H1 (cell line): ENCODE data around the gene ZBED4. TPM values are rescaled to one million over a fixed set of nuclear protein-coding genes. Genes with fewer than 3 reads are reported as not detected.

Experiments used
- ATF3 ChIP-seq: IDR thresholded peaks from 2 replicates; pipeline ENCODE4 v1.6.1; 2011; ENCODE audit warnings: low read depth, mild to moderate bottlenecking, low read length; ENCODE audit not compliant: insufficient read depth
- BACH1 ChIP-seq: IDR thresholded peaks from 2 replicates; pipeline ENCODE4 v1.6.1; 2012; ENCODE audit warnings: low read length, improper control_type of control experiment
- CHD7 ChIP-seq: fragments of 300-600 bp; sonication (generic); IDR thresholded peaks from 2 replicates; pipeline ENCODE4 v1.7.1; 2012; ENCODE audit warnings: low read length, moderate library complexity, mild to moderate bottlenecking, inconsistent platforms; ENCODE audit not compliant: insufficient replicate concordance
- CREB1 ChIP-seq: IDR thresholded peaks from 2 replicates; pipeline ENCODE4 v1.6.1; 2012; ENCODE audit warnings: inconsistent platforms
- EZH2 ChIP-seq: fragments of 200-600 bp; sonication (generic); IDR thresholded peaks from 2 replicates; pipeline ENCODE4 v1.7.1; 2012; ENCODE audit warnings: low read depth, mild to moderate bottlenecking, moderate library complexity, low read length, inconsistent platforms; ENCODE audit not compliant: severe bottlenecking
- KDM5A ChIP-seq: fragments of 200-600 bp; IDR thresholded peaks from 2 replicates; pipeline ENCODE4 v1.7.1; 2012; ENCODE audit warnings: mild to moderate bottlenecking, low read length, inconsistent platforms, mixed read lengths
- POLR2AphosphoS5 ChIP-seq: IDR thresholded peaks from 2 replicates; pipeline ENCODE4 v1.6.1; 2011; ENCODE audit warnings: low read depth, low read length
- RAD21 ChIP-seq, 2 experiments: IDR thresholded peaks in 1 of 2; conservative IDR thresholded peaks in 1 of 2; 2 replicates each; pipeline ENCODE4 v1.6.1; 2011; ENCODE audit warnings: low read depth in 2 of 2, low read length in 2 of 2, improper control_type of control experiment in 1 of 2, inconsistent platforms in 1 of 2, mild to moderate bottlenecking in 1 of 2, moderate library complexity in 1 of 2
- SIX5 ChIP-seq: IDR thresholded peaks from 2 replicates; pipeline ENCODE4 v1.6.1; 2011; ENCODE audit warnings: mild to moderate bottlenecking, low read depth, low read length
- TEAD4 ChIP-seq: IDR thresholded peaks from 2 replicates; pipeline ENCODE4 v1.6.1; 2012; ENCODE audit warnings: low read depth, low read length, inconsistent platforms, mixed read lengths
- polyA plus RNA-seq, 7 experiments: library from polyadenylated mRNA; depleted of rRNA in 3 of 7; stranded (reverse) in 5 of 7; unstranded in 2 of 7; fragments of >200 nt in 5 of 7; fragments of 200-250 nt in 2 of 7; gene quantifications; 1 replicate in 5 of 7; 2 replicates in 1 of 7; 4 replicates in 1 of 7; pipeline versions ENCODE4 v1.2.1 to v1.2.3, GENCODE V29; 2011 to 2013; ENCODE audit warnings: missing spikeins in 2 of 7, mixed read lengths in 2 of 7
- total RNA-seq: library from RNA; stranded (reverse); fragmentation: NEBNext Ultra II Directional; extraction: Animal tissue kit (Norgen Biotek cat#: 25700); gene quantifications from 2 replicates; pipeline ENCODE4 v1.2.1, GENCODE V29; 2021

The ZBED4 gene
- total and polyA plus RNA-seq, 2 of the 8 experiments (the other 6 are each of a cell fraction or from before 2014, with no cell fraction given): 11.0 to 28.3 TPM

- TF ChIP-seq CHD7 (no peak), BACH1 (no peak), RAD21 (IDR thresholded peaks at IDR 0.05 in 1 of 2, conservative IDR thresholded peaks at IDR 0.05 in 1 of 2; ENCODE audit: low read depth in 2 of 2, low read length in 2 of 2) (no peak), SIX5 (no peak), EZH2 (no peak), KDM5A (no peak), POLR2AphosphoS5 (no peak), ATF3 (no peak), CREB1 (no peak), TEAD4 (no peak)
These were observed 19.7 kb downstream of the ZBED4 start (continued) for GRCh38 chr22:49873228-49873940.
